IMR-90 (cell line): Measurements from ENCODE around the gene GLP2R. TPM values are rescaled to one million over a fixed set of nuclear protein-coding genes. Genes with fewer than 3 reads are reported as not detected.

Source experiments
- ATAC-seq: fragments of 200-7000 bp; cut with Tn5 transposase; 2 replicates; pipeline ENCODE4 v1.9.1; 2020; ENCODE audit warnings: low read depth, mild to moderate bottlenecking, moderate library complexity
- BruUV-seq: library from RNA; stranded (reverse); fragments of 400-500 nt; replicated peaks from 2 replicates; lab custom pipeline; 2021; lab: Mats Ljungman, UMichigan
- CTCF ChIA-PET: fragments of 300-600 bp; formaldehyde crosslinking; extraction: SDS; loops from one replicate; lab custom pipeline; 2021; ENCODE audit warnings: antibody characterized with exemption; lab: Yijun Ruan, JAX
- POLR2A ChIA-PET: fragments of 300-600 bp; sonication (Branson Sonifier 250); formaldehyde crosslinking; loops from one replicate; lab custom pipeline; 2022; ENCODE audit warnings: antibody characterized with exemption; ENCODE audit not compliant: unreplicated experiment; lab: Charles Lee
- DNase-seq: peaks from one replicate; pipeline ENCODE4 v3.0.0; 2013
- H2AFZ ChIP-seq: replicated peaks from 2 replicates; pipeline ENCODE3; 2013; ENCODE audit warnings: low read length, mild to moderate bottlenecking; ENCODE audit not compliant: poor library complexity
- H2AK5ac ChIP-seq: 2 replicates; pipeline ENCODE4 v1.6.1; 2013; ENCODE audit warnings: low read depth, low read length, inconsistent platforms
- H2AK9ac ChIP-seq: replicated peaks from 2 replicates; pipeline ENCODE3; 2013; ENCODE audit warnings: mild to moderate bottlenecking, low read depth, low read length, moderate library complexity; ENCODE audit not compliant: poor library complexity
- H2BK120ac ChIP-seq: 2 replicates; pipeline ENCODE4 v1.6.1; 2013; ENCODE audit warnings: low read depth, low read length, inconsistent platforms
- H2BK15ac ChIP-seq: 3 replicates; pipeline ENCODE4 v1.6.1; 2013; ENCODE audit warnings: low read depth, low read length, inconsistent platforms
- H2BK20ac ChIP-seq: 2 replicates; pipeline ENCODE4 v1.6.1; 2013; ENCODE audit warnings: low read depth, mild to moderate bottlenecking, inconsistent platforms, low read length, moderate library complexity
- H2BK5ac ChIP-seq: 2 replicates; pipeline ENCODE4 v1.6.1; 2013; ENCODE audit warnings: mild to moderate bottlenecking, low read depth, low read length, inconsistent platforms; ENCODE audit not compliant: poor library complexity, severe bottlenecking
- H3K14ac ChIP-seq: replicated peaks from 2 replicates; pipeline ENCODE4 v1.6.1; 2013; ENCODE audit warnings: low read depth, low read length, inconsistent platforms
- H3K18ac ChIP-seq: 2 replicates; pipeline ENCODE4 v1.6.1; 2013; ENCODE audit warnings: low read depth, low read length, control low read depth
- H3K23ac ChIP-seq: 2 replicates; pipeline ENCODE4 v1.6.1; 2013; ENCODE audit warnings: low read depth, low read length, inconsistent platforms
- H3K27ac ChIP-seq: 2 replicates; pipeline ENCODE4 v1.5.1; 2013; ENCODE audit warnings: mild to moderate bottlenecking, control low read depth, low read length; ENCODE audit not compliant: insufficient read depth
- H3K27me3 ChIP-seq: 2 replicates; pipeline ENCODE4 v1.6.1; 2013; ENCODE audit warnings: low read length; ENCODE audit not compliant: control insufficient read depth, insufficient read depth
- H3K36me3 ChIP-seq: 2 replicates; pipeline ENCODE4 v1.6.1; 2013; ENCODE audit warnings: low read length, mixed read lengths; ENCODE audit not compliant: control insufficient read depth, insufficient read depth
- H3K4ac ChIP-seq: 2 replicates; pipeline ENCODE4 v1.6.1; 2013; ENCODE audit warnings: low read depth, low read length, inconsistent platforms
- H3K4me1 ChIP-seq: 2 replicates; pipeline ENCODE4 v1.6.1; 2013; ENCODE audit warnings: low read length, mixed read lengths; ENCODE audit not compliant: control insufficient read depth, insufficient read depth
- H3K4me2 ChIP-seq: 2 replicates; pipeline ENCODE4 v1.6.1; 2013; ENCODE audit warnings: low read depth, mild to moderate bottlenecking, control low read depth, low read length, moderate library complexity
- H3K4me3 ChIP-seq: 2 replicates; pipeline ENCODE4 v1.5.1; 2013; ENCODE audit warnings: low read depth, mild to moderate bottlenecking, control low read depth, low read length, moderate library complexity; ENCODE audit not compliant: insufficient read depth
- H3K56ac ChIP-seq: 2 replicates; pipeline ENCODE4 v1.6.1; 2013; ENCODE audit warnings: low read length, inconsistent platforms; ENCODE audit not compliant: insufficient read depth; ENCODE audit errors: extremely low read depth
- H3K79me1 ChIP-seq, 2 experiments: 2 replicates each; pipeline ENCODE4 v1.6.1; 2013; ENCODE audit warnings: low read length in 2 of 2, inconsistent platforms in 1 of 2, low read depth in 1 of 2
- H3K9ac ChIP-seq: 2 replicates; pipeline ENCODE4 v1.6.1; 2013; ENCODE audit warnings: low read depth, low read length, control low read depth
- H3K9me1 ChIP-seq: 2 replicates; pipeline ENCODE4 v1.6.1; 2013; ENCODE audit warnings: low read length, inconsistent platforms; ENCODE audit not compliant: insufficient read depth
- H3K9me3 ChIP-seq: 2 replicates; pipeline ENCODE4 v1.6.1; 2013; ENCODE audit warnings: low read length; ENCODE audit not compliant: control insufficient read depth, insufficient read depth
- H4K20me1 ChIP-seq: 2 replicates; pipeline ENCODE4 v1.6.1; 2013; ENCODE audit warnings: low read length, inconsistent platforms; ENCODE audit not compliant: insufficient read depth
- H4K5ac ChIP-seq: 2 replicates; pipeline ENCODE4 v1.6.1; 2013; ENCODE audit warnings: mild to moderate bottlenecking, low read depth, low read length, control low read depth
- H4K8ac ChIP-seq, 2 experiments: 2 replicates each; pipeline ENCODE4 v1.6.1; 2013; ENCODE audit warnings: low read depth in 2 of 2, low read length in 2 of 2, control low read depth in 1 of 2, inconsistent platforms in 1 of 2
- H4K91ac ChIP-seq: 2 replicates; pipeline ENCODE4 v1.6.1; 2013; ENCODE audit warnings: low read depth, low read length, inconsistent platforms; ENCODE audit not compliant: insufficient read depth
- CHD1 ChIP-seq: IDR thresholded peaks from 2 replicates; pipeline ENCODE4 v1.6.1; 2012; ENCODE audit warnings: low read depth, low read length, improper control_type of control experiment
- CTCF ChIP-seq: conservative IDR thresholded peaks from 2 replicates; pipeline ENCODE4 v1.5.1; 2012; ENCODE audit warnings: mild to moderate bottlenecking, low read depth, low read length, improper control_type of control experiment
- ELK1 ChIP-seq: fragments of 150-350 bp; IDR thresholded peaks from 2 replicates; pipeline ENCODE4 v1.6.1; 2016; ENCODE audit warnings: low read depth, mild to moderate bottlenecking, low read length, moderate library complexity, borderline replicate concordance
- FOS ChIP-seq: fragments of 150-350 bp; IDR thresholded peaks from 2 replicates; pipeline ENCODE4 v1.6.1; 2016; ENCODE audit warnings: low read depth, low read length
- MAFK ChIP-seq: IDR thresholded peaks from 2 replicates; pipeline ENCODE4 v1.6.1; 2012; ENCODE audit warnings: low read depth, low read length, improper control_type of control experiment
- MAZ ChIP-seq: IDR thresholded peaks from 2 replicates; pipeline ENCODE4 v1.6.1; 2012; ENCODE audit warnings: low read depth, mild to moderate bottlenecking, low read length, improper control_type of control experiment, moderate library complexity, borderline replicate concordance
- MXI1 ChIP-seq: IDR thresholded peaks from 2 replicates; pipeline ENCODE4 v1.6.1; 2012; ENCODE audit warnings: low read depth, mild to moderate bottlenecking, low read length, moderate library complexity, borderline replicate concordance
- NFE2L2 ChIP-seq: fragments of 150-350 bp; IDR thresholded peaks from 2 replicates; pipeline ENCODE4 v1.6.1; 2016; ENCODE audit warnings: low read depth, mild to moderate bottlenecking, low read length
- POLR2A ChIP-seq: IDR thresholded peaks from 2 replicates; pipeline ENCODE4 v1.6.1; 2012; ENCODE audit warnings: mild to moderate bottlenecking, low read depth, low read length
- RCOR1 ChIP-seq: IDR thresholded peaks from 2 replicates; pipeline ENCODE4 v1.6.1; 2012; ENCODE audit warnings: mild to moderate bottlenecking, low read length, improper control_type of control experiment; ENCODE audit not compliant: insufficient replicate concordance
- SMC3 ChIP-seq: fragments of 150-350 bp; IDR thresholded peaks from 2 replicates; pipeline ENCODE4 v1.6.1; 2016; ENCODE audit warnings: low read depth, mild to moderate bottlenecking, antibody characterized with exemption, low read length, moderate library complexity
- WGBS, 2 experiments: methylation state at CpG; one replicate each; pipeline versions ENCODE4 v1.1.5 to v1.1.7; 2013; ENCODE audit warnings: missing lambda C conversion rate in 2 of 2; ENCODE audit not compliant: insufficient read length in 1 of 2; ENCODE audit errors: extremely low coverage in 2 of 2; 5-methylcytosine and 5-hydroxymethylcytosine counted together
- dilution Hi-C: fragments of 300-500 bp; cut with HindIII; formaldehyde crosslinking; loops from one replicate; pipeline ENCODE4 v1.14.3; 2018; ENCODE audit warnings: low sequenced_read_pairs; ENCODE audit not compliant: unreplicated experiment
- in situ Hi-C: fragments of 300-500 bp; cut with MboI; formaldehyde crosslinking; loops from 3 replicates; pipeline ENCODE4 v1.14.3; 2019; ENCODE audit warnings: low sequenced_read_pairs, inconsistent platforms, mixed read lengths
- intact Hi-C: fragments of 100-400 bp; cut with micrococcal nuclease; formaldehyde crosslinking; loops from 2 replicates; pipeline ENCODE4 v1.10.0; 2022
- polyA plus RNA-seq, 3 experiments: library from polyadenylated mRNA; depleted of rRNA; stranded (reverse); fragments of >200 nt; gene quantifications; 2 replicates each; pipeline ENCODE4 v1.2.3, GENCODE V29; 2012; ENCODE audit warnings: low replicate concordance in 1 of 3
- total RNA-seq: library from RNA; depleted of rRNA; stranded (reverse); fragments of >200 nt; gene quantifications from 2 replicates; pipeline ENCODE4 v1.2.3, GENCODE V29; 2012
- TF ChIP-seq, protein P1 (sequence below): fragments of 150-350 bp; IDR thresholded peaks from 2 replicates; pipeline ENCODE4 v1.6.1; 2017; ENCODE audit warnings: mild to moderate bottlenecking, antibody characterized with exemption, low read length, low read depth

Gene GLP2R
- total and polyA plus RNA-seq, 2 of the 4 experiments (the other 2 are of a cell fraction), result 0.07 TPM; not detected in 1

DNA sequence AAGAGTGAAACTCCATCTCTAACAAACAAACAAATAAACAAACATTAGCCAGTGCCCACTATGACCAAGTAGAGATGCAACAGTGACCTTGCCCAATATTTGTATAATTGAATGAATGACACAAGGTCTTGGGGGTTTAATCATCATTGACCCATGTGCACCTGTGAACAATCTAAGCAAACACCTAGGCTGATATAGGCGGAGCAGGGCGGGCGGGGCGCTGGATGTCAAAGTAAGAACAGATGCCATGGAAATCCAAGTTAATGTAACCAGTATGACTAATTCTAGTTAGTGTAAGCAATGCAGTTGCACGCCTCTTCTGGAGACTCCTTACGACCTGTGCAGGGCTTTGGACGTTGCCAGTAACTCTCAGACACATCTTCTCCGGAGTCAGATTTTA lies 61.8 kb downstream of the GLP2R start:
- Histone ChIP-seq H3K9me3 (peaks cover 3% of the 10 kb centered on the region), H4K5ac (no peak overlapping the region), H4K20me1 (no peaks in the 10 kb centered on the region), H2BK120ac (no peak overlapping the region), H2BK20ac (no peak overlapping the region), H4K91ac (no peak overlapping the region), H3K9ac (no peak overlapping the region), H3K18ac (no peak overlapping the region), H3K27me3 (no peaks in the 10 kb centered on the region), H2AK5ac (no peak overlapping the region), H4K8ac (no peak overlapping the region), H3K4ac (no peak overlapping the region), H3K23ac (no peak overlapping the region), H3K4me3 (no peak overlapping the region), H3K36me3 (no peaks in the 10 kb centered on the region), H2AK9ac (no peak overlapping the region), H2BK15ac (no peak overlapping the region), H3K27ac (no peak overlapping the region), H3K9me1 (no peaks in the 10 kb centered on the region), H3K4me2 (no peak overlapping the region), H2BK5ac (no peak overlapping the region), H3K79me1 (no peaks in the 10 kb centered on the region), H3K4me1 (no peaks in the 10 kb centered on the region), H3K14ac (no peak overlapping the region), H2AFZ (no peak overlapping the region), H3K56ac (no peak overlapping the region)
- DNase-seq, result no peak
- POLR2A ChIA-PET, result no interaction called here
- CTCF ChIA-PET, result no interaction called here
- dilution Hi-C loops, result no loop called here
- intact Hi-C loops, result no loop called here
- TF ChIP-seq SMC3 (no peak), NFE2L2 (no peak), RCOR1 (no peak), CHD1 (no peak), MAZ (no peak), MAFK (no peak), POLR2A (no peak), FOS (no peak), MXI1 (no peak), ELK1 (no peak), CTCF (no peak)
- TF ChIP-seq, protein P1, sequence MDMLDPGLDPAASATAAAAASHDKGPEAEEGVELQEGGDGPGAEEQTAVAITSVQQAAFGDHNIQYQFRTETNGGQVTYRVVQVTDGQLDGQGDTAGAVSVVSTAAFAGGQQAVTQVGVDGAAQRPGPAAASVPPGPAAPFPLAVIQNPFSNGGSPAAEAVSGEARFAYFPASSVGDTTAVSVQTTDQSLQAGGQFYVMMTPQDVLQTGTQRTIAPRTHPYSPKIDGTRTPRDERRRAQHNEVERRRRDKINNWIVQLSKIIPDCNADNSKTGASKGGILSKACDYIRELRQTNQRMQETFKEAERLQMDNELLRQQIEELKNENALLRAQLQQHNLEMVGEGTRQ, result no peak
- no TSS peak for BruUV-seq
- in situ Hi-C loops, result no loop called here
- no peak for ATAC-seq
- WGBS, 2 experiments, result 78% methylated on average over 6 of the region's 8 CpGs; no CpG with 5 or more reads in 1 of the 2 experiments
